HuH-7.5 (cell line): Measurements from ENCODE around the gene GLIPR2.
"Not testable (repeated sequence)": the region's sequence is repeated elsewhere in the genome, so short reads cannot be mapped to it uniquely, and the experiment has no call there.

Source experiments
- DNase-seq: peaks from one replicate; pipeline ENCODE4 v3.0.0; 2011; ENCODE audit warnings: low spot score

Gene GLIPR2

GRCh38 chr9:36163786-36164170 is 27.2 kb downstream of the GLIPR2 start:
- no peak for DNase-seq

DNA sequence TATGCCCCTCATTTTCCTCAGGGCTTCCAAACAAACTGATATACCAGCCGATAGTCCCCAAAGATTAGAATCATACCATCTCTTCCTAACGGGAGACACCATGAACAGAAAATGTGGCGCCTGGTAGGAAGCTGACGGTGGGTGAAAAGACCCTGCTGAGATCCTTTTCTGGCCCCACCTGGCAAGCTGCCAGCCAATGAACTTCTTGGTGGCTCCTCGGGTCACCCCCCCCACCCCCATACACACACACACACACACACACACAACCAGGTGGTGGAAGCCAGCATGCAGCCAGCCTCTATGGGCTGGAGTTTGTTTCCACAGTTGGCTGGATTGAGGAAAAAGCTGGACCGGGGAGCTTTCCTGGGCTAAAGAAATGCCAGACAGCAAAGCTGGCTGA is 27.8 kb downstream of the GLIPR2 start:
- no peak for DNase-seq

DNA sequence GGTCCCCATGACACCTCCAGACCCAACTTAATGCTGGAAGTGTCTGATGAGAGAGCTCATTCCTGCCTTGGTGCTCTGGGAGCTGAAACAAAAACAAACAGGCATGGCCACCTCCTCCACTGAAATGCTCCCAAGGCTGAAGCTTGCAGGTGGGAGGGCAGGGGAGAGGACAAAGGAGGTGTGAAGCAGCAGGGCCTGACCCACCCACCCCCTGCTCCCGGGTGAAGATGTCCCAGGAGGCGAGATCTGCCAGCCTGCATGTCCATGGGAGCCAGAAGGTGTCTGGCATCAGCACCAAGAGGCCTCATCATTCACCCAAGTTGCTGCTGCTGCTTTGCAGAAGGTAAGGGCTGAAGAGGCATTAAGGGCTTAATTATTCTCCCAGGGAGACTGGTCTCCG is 28.5 kb downstream of the GLIPR2 start:
- DNase-seq = no peak

GRCh38 chr9:36165826-36166167 is 29.3 kb downstream of the GLIPR2 start:
- no peak for DNase-seq

GRCh38 chr9:36166168-36166927 is 29.8 kb downstream of the GLIPR2 start:
- DNase-seq = peak; percentile 89

- DNase-seq = no peak
Observed at GRCh38 chr9:36169166-36169565, 32.6 kb downstream of the GLIPR2 start, which contains the start of gene CCIN. Gene CCIN, plus strand, starts transcription at chr9:36169388. Its CDS starts 115 bp downstream, at chr9:36169503.

DNA sequence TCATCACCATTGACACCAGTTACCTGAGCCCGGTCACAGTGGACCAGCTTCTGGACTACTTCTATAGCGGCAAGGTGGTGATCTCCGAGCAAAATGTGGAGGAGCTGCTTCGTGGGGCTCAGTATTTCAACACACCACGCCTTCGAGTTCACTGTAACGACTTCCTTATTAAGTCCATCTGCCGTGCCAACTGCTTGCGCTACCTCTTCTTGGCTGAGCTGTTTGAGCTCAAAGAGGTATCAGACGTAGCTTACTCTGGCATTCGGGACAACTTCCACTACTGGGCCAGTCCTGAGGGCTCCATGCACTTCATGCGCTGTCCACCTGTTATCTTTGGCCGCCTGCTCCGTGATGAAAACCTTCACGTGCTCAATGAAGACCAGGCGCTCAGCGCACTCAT is 33.2 kb downstream of the GLIPR2 start:
- DNase-seq = no peak

DNA sequence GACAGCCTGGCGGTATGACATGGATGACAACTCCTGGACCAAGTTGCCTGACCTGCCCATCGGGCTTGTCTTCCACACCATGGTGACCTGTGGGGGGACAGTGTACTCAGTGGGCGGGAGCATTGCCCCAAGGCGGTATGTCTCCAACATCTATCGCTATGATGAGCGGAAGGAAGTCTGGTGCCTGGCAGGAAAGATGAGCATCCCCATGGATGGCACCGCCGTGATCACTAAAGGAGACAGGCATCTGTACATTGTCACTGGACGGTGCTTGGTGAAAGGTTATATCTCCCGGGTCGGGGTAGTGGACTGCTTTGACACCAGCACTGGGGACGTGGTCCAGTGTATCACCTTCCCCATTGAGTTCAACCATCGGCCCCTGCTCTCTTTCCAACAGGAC is 34.0 kb downstream of the GLIPR2 start:
- no peak for DNase-seq

- DNase-seq = no peak
Observed at GRCh38 chr9:36173861-36174260, 37.3 kb downstream of the GLIPR2 start.

DNA sequence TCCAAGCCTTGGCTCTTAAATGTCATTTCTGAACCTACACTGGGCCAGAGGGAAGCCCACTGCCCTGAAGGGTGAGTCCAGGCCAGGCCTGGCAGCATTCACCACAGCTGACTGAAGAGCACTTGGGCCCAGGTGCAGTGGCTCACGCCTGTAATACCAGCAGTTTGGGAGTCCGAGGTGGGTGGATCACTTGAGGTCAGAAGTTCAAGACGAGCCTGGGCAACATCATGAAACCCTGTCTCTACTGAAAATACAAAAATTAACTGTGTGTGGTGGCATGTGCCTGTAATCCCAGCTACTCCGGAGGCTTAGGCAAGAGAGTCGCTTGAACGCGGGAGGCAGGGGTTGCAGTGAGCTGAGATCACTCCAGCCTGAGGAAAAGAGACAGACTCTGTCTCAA is 37.7 kb downstream of the GLIPR2 start:
- DNase-seq = no peak

- DNase-seq = no peak
Observed at GRCh38 chr9:36174731-36175130, 38.2 kb downstream of the GLIPR2 start.

GRCh38 chr9:36175209-36175608 is 38.7 kb downstream of the GLIPR2 start:
- not testable (repeated sequence) for DNase-seq

DNA sequence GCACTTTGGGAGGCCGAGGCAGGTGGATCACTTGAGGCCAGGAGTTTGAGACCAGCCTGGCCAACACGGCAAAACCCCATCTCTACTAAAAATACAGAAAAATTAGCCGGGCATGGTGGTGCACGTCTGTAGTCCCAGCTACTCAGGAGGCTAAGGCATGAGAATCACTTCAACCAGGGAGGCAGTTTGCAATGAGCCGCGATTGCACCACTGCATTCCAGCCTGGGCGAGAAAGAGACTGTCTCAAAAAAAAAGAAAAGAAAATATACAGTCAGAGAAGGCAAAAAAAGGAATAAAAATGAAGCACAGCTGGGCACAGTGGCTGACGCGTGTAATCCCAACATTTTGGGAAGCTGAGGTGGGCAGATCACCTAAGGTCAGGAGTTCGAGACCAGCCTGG is 40.0 kb downstream of the GLIPR2 start:
- DNase-seq = not testable (repeated sequence)

GRCh38 chr9:36177571-36177970 is 41.0 kb downstream of the GLIPR2 start:
- DNase-seq = no peak

DNA sequence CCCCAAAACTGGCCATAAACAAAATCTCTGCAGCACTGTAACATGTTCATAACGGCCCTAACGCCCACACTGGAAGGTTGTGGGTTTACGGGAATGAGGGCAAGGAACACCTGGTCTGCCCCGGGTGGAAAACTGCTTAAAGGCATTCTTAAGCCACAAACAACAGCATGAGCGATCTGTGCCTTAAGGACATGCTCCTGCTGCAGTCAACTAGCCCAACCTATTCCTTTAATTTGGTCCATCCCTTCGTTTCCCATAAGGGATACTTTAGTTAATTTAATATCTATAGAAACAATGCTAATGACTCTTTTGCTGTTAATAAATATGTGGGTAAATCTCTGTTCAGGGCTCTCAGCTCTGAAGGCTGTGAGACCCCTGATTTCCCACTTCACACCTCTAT is 43.7 kb downstream of the GLIPR2 start:
- not testable (repeated sequence) for DNase-seq

GRCh38 chr9:36187414-36187813 is 50.9 kb downstream of the GLIPR2 start:
- no peak for DNase-seq

- DNase-seq = no peak
Observed at GRCh38 chr9:36188212-36188611, 51.7 kb downstream of the GLIPR2 start.

GRCh38 chr9:36189976-36190375 is 53.4 kb downstream of the GLIPR2 start:
- no peak for DNase-seq

GRCh38 chr9:36190388-36191289 is 54.1 kb downstream of the GLIPR2 start, which contains the start of gene CLTA:
Gene CLTA, plus strand, starts transcription at chr9:36190921. Its CDS starts 136 bp downstream, at chr9:36191057.
- peak; percentile 96 for DNase-seq

GRCh38 chr9:36191290-36191645 is 54.7 kb downstream of the GLIPR2 start:
- no peak for DNase-seq

DNA sequence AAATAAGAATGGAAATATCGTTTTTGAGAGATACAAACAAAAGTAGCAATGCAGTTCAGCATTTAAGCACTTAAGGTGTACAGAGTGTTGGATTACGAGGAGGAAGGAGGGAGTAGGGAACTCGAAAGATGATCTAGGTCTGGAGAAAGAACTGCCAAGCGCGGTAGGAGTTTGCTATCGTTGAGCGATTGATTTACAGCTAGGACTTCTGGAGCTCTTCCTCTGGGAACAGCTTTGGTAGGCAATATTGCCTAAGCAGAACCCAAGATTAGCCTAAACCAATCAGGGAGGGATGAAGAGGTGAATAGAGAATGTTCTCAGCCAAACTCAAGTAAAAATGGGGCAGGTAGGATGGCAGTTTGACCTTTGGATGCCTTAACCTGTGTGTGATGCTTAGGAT is 55.2 kb downstream of the GLIPR2 start:
- no peak for DNase-seq

GRCh38 chr9:36192196-36192595 is 55.7 kb downstream of the GLIPR2 start:
- no peak for DNase-seq

DNA sequence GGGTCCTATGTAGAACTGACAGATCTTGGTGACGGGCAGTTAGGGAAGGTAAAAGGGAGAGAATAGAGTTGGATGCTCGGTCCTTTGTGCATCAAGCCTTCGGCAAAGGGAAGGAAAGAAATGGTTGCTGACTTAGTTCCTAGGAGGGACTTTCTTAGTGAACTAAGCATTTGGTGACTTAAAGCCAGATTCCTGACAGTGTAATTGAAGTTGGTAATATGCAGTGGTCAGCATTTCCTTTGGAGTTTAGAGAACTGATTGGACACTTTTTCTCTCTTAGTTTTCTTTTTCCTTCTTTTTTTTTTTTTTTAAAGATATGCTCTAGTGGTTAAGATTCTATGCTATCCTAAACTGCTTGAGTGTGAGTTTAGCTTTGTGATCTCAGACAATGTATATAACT is 56.5 kb downstream of the GLIPR2 start:
- DNase-seq = no peak
